BE2C (cell line): Measurements from ENCODE around the gene PRDM16.

Source experiments
- DNase-seq: peaks from one replicate; pipeline ENCODE4 v3.0.0-alpha.2; 2020
- H3K27me3 ChIP-seq: fragments of 250-450 bp; sonication (Bioruptor Pico); 2 replicates; pipeline ENCODE4 v1.5.1; 2020; ENCODE audit warnings: mild to moderate bottlenecking
- H3K36me3 ChIP-seq: fragments of 250-450 bp; sonication (Bioruptor Pico); 2 replicates; pipeline ENCODE4 v1.5.1; 2020; ENCODE audit warnings: mild to moderate bottlenecking
- H3K4me1 ChIP-seq: fragments of 250-450 bp; sonication (Bioruptor Pico); 2 replicates; pipeline ENCODE4 v1.5.1; 2020
- H3K4me3 ChIP-seq: 2 replicates; pipeline ENCODE4 v1.5.1; 2011; ENCODE audit warnings: low read depth, low read length
- H3K9me3 ChIP-seq: fragments of 250-450 bp; sonication (Bioruptor Pico); 2 replicates; pipeline ENCODE4 v1.5.1; 2020
- TF ChIP-seq, protein P1 (sequence below): IDR thresholded peaks from 2 replicates; pipeline ENCODE4 v1.5.1; 2012; ENCODE audit warnings: mild to moderate bottlenecking, low read depth, low read length

PRDM16 gene

DNA sequence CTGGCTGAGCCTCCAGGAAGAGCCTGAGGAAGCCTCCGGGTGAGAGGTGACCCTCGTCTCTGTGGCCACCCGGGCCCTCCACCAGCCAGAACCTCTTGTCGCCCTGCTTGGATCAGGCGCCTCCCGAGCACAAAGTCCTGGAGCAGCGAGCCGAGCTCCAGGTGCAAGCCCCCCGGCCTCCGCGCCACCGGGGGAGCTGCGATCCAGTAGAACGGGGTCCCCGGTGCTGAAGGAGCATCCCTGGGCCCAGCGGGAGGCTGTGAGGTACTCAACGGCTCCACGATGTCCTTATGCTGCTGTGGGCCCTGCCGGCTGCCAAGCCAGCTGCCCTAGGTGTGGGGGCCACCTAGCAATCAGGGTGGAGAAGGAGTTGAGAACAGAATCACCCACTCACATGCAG lies 102.8 kb downstream of the PRDM16 start:
- H3K4me1 ChIP-seq: no peaks in the 10 kb centered on the region; the same call in 1 of the 2 replicates
- no peak for DNase-seq
- no peak overlapping the region for H3K4me3 ChIP-seq
- no peaks in the 10 kb centered on the region for H3K36me3 ChIP-seq
- H3K27me3 ChIP-seq: no peaks in the 10 kb centered on the region
- TF ChIP-seq, protein P1, sequence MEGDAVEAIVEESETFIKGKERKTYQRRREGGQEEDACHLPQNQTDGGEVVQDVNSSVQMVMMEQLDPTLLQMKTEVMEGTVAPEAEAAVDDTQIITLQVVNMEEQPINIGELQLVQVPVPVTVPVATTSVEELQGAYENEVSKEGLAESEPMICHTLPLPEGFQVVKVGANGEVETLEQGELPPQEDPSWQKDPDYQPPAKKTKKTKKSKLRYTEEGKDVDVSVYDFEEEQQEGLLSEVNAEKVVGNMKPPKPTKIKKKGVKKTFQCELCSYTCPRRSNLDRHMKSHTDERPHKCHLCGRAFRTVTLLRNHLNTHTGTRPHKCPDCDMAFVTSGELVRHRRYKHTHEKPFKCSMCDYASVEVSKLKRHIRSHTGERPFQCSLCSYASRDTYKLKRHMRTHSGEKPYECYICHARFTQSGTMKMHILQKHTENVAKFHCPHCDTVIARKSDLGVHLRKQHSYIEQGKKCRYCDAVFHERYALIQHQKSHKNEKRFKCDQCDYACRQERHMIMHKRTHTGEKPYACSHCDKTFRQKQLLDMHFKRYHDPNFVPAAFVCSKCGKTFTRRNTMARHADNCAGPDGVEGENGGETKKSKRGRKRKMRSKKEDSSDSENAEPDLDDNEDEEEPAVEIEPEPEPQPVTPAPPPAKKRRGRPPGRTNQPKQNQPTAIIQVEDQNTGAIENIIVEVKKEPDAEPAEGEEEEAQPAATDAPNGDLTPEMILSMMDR: no peak
- H3K9me3 ChIP-seq: no peaks in the 10 kb centered on the region

DNA sequence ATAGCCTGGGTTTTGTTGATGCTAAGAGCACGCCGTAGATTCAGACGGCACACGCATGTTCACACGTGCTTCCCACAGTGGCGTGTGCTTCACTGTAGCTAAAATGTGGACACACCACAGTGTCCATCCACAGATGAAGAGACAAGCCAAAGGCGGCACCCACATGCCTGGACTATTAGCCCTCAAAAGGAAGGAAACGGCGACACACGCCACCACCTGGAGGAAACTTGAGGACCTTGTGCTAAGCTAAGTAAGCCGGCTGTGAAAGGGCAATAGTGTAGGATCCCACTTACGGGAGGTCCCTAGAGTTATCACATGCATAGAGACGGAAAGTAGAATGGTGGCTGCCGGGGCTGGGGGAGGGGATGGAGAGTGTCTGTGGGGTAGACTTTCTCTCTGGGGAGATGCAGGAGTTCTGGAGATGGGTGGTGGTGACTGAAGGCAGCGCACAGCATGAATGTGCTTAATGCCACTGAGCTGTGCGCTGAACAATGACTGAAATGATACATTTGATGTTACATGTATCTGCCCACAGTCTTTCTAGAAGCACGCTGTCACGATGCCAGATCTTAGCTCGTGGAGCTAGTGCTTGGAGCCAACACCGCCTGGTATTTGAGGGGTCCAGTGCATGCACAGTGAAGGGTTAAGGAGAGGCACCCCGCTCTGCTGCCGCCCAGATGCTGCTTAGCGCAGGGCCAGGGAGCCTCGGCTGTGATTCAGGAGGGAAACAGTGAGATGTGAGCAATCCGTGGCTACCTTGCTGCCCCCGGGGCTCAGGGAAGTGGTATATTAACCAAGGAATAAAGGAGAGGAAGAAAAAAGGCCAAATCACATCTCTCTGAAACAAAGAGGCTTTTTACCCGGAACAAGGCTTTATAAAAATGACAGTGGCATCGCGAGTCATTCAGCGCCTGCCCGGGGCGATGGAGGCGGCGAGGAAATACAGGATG lies 103.7 kb downstream of the PRDM16 start:
- Histone ChIP-seq H3K9me3 (no peaks in the 10 kb centered on the region), H3K4me3 (no peak overlapping the region), H3K4me1 (no peaks in the 10 kb centered on the region; the same call in 1 of the 2 replicates), H3K27me3 (no peaks in the 10 kb centered on the region), H3K36me3 (no peaks in the 10 kb centered on the region)
- TF ChIP-seq, protein P1: no peak
- no peak for DNase-seq

DNA sequence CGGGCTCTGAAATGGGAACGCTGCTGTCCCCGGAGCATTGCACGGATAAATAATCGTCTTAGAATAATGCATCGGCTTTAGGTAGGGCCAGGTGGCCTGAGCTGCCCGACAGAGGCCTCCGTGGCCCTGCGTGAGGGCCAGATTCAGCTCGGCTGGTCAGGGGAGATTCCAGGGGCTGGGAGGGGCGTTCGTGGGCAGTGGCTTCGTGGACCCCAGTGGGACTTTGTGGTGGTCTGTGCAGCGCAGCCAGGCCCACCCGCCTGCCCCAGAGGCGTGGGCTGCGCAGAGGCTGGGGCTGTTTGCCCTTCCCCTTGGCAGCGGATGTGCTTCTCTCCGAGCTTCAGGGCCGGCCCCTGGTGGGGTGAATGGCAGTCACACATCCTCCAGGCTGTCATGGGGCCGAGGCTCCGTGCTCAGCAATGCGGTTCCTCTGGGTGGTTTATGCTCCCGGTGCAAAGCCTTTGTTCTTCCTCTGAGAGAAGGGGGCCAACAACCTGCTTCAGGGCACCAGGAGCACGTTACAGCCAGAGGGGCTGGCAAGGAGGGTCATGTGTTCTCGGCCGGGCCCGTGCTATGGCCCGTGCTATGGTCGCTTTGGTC lies 104.5 kb downstream of the PRDM16 start:
- no peaks in the 10 kb centered on the region for H3K27me3 ChIP-seq
- H3K4me1 ChIP-seq: no peaks in the 10 kb centered on the region; the same call in 1 of the 2 replicates
- no peaks in the 10 kb centered on the region for H3K36me3 ChIP-seq

DNA sequence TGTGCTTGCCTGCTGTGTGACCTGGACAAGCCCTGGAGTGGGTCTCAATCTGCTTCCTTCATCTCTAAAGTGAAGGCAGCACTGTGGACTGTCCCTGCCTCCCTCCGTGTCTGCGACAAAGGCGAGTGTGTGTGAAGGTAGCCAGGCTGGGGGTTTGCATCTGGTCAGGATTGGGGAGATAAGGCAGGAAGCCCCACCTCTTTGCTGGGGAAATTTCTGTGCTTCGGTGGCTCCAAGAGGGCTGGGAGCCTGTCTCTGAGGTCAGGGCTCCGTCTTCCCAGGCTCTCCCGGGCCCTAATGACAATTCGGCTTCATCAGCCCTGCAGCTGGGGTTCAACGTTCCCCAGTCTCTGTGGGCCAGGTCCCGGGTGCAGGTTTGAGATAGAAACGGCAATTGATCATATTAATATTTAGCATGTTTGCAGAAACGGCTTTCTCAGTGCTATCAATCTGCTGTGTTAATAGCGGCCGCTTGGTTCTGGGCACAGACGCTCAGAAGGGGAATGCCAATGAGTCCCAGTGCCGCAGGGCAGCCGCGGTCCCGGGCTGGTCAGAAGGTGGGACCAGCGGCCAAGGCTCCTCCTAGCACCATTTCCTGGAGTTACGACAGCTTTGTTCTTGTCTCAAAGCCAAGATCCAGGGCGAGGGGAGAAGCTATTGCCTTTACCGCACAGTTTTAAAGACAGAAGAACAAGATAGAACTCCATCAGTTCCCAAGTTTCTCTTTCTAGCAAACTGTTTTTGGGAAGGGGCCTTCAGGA lies 105.7 kb downstream of the PRDM16 start:
- TF ChIP-seq, protein P1: no peak
- no peaks in the 10 kb centered on the region for H3K9me3 ChIP-seq
- no peaks in the 10 kb centered on the region for H3K36me3 ChIP-seq
- H3K4me3 ChIP-seq: no peak overlapping the region
- no peak for DNase-seq
- H3K27me3 ChIP-seq: no peaks in the 10 kb centered on the region
- H3K4me1 ChIP-seq: no peaks in the 10 kb centered on the region; the same call in 1 of the 2 replicates

More for the DNA sequence above, 104.5 kb downstream of the PRDM16 start:
- TF ChIP-seq, protein P1: no peak
- H3K4me3 ChIP-seq: no peak overlapping the region
- no peak for DNase-seq
- H3K9me3 ChIP-seq: no peaks in the 10 kb centered on the region

DNA sequence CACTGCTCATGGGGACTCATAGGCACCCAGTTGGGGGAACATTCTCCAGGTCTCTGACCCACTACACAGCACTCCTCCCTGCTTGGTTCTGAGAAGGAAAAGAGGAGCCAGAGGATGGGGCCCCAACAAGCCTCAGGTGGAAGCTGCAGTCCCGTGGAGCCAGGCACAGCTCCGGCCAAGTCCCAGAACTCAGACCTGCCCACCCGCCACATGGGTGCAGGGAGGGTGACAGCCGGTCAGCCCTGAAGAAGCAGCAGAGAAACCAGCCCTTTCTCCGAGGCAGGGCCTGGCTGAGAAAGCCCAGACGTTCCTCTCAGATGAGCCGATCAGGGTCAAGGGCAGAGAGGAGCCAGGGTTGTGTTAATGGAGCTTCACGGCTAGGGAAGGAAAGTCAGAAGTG lies 106.5 kb downstream of the PRDM16 start:
- H3K27me3 ChIP-seq: no peaks in the 10 kb centered on the region
- no peak overlapping the region for H3K4me3 ChIP-seq
- TF ChIP-seq, protein P1: no peak

More for the DNA sequence above, 106.5 kb downstream of the PRDM16 start:
- Histone ChIP-seq H3K9me3 (no peaks in the 10 kb centered on the region), H3K4me1 (no peaks in the 10 kb centered on the region), H3K36me3 (no peaks in the 10 kb centered on the region)
- DNase-seq: no peak
